ENCODE results near the gene AP2A1. TPM values are rescaled to one million over a fixed set of nuclear protein-coding genes. Genes with fewer than 3 reads are reported as not detected.

The AP2A1 gene
- total and polyA plus RNA-seq, 10 of the 15 experiments (the other 5 are each of a cell fraction or from before 2014, with no cell fraction given): 0.68 to 78.8 (median 33.8) TPM

DNA sequence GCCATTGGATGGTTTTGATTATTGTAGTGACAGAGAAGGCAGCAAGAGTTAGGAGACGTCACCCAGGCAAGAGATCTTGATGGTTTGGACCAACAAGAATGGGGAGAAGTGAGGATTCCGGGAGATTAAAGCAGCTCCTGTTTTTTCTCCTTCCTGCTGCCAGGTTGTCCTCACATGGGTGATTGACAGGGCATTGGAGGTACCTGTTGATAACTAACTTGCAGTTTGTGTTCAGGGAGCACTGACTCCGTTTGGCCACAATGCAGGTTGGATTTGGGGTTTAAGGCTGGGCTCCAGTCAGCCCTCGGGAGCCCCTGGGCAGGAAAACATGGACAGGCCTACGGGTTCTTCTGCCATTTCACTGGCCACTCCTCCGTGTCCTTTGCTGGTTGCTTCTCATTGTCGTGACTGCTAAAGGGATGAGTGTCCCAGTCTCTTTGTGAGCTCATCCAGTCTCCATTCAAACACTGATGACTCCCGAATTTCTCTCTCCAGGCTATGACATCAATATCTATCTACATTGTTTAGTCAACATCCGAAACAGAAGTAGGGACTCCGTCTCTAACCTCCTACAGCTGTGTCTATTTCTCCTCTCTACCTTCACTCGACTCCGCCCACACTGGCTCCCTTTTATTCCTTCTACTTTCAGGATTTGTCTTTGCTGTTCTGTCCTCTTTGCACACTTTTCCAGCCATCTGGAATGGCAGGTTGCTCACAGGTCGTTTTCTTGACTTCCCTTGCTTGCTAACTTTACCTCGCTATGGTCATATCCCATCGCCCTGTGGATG is 82.8 kb downstream of the AP2A1 start:
- peak; percentile 18 for FAIRE-seq

More for the DNA sequence above, 82.8 kb downstream of the AP2A1 start:
- no peak for ATAC-seq
- H3K79me2 ChIP-seq (ENCODE audit: control insufficient read depth, insufficient read depth, low read length): peaks cover 6% of the 10 kb centered on the region
- H3K4me1 ChIP-seq (ENCODE audit: control insufficient read depth, insufficient read depth, low read length): peaks cover 30% of the 10 kb centered on the region
- 0 out of 2 replicates have a peak overlapping the region, but pooled peaks have one; percentile 71 for H3K4me3 ChIP-seq
- no peaks in the 10 kb centered on the region for H4K20me1 ChIP-seq (ENCODE audit: control insufficient read depth, insufficient read depth)
- POLR2A ChIA-PET: interaction anchor here (0.7 to 2.7 kb wide), 10 partner anchors 17 to 209 kb away, joined by 3 to 25 read pairs (median 7); partner anchors contain the start of genes AKT1S1, FUZ, MED25 and RRAS
- CTCF ChIA-PET: interaction anchor here (1.1 to 2.1 kb wide), 4 partner anchors 13 to 171 kb away, joined by 3 to 6 read pairs (median 4); partner anchors contain the start of gene PNKP
- H3K9ac ChIP-seq (ENCODE audit: control insufficient read depth, insufficient read depth, low read length): no peak overlapping the region
- intact Hi-C loops (cut with micrococcal nuclease; ENCODE audit: unreplicated experiment): loop anchor here (2.0 kb wide), 2 partner anchors 27 to 37 kb away; partner anchors contain the start of genes AKT1S1, FUZ and TBC1D17
- no peak for TF ChIP-seq SP1 (IDR thresholded peaks at IDR 0.05; ENCODE audit: low read depth, low read length)
- no peak for TF ChIP-seq POLR2AphosphoS2 (IDR thresholded peaks at IDR 0.05; ENCODE audit: low read depth, low read length)
- TF ChIP-seq ZZZ3 (IDR thresholded peaks at IDR 0.05; ENCODE audit: control insufficient read depth, insufficient read length, low read depth): no peak
- TF ChIP-seq MEF2A (IDR thresholded peaks at IDR 0.05; ENCODE audit: insufficient read depth, low read depth, low read length): no peak
- no peak for TF ChIP-seq IKZF1 (conservative IDR thresholded peaks at IDR 0.05)
- TF ChIP-seq, protein P1, sequence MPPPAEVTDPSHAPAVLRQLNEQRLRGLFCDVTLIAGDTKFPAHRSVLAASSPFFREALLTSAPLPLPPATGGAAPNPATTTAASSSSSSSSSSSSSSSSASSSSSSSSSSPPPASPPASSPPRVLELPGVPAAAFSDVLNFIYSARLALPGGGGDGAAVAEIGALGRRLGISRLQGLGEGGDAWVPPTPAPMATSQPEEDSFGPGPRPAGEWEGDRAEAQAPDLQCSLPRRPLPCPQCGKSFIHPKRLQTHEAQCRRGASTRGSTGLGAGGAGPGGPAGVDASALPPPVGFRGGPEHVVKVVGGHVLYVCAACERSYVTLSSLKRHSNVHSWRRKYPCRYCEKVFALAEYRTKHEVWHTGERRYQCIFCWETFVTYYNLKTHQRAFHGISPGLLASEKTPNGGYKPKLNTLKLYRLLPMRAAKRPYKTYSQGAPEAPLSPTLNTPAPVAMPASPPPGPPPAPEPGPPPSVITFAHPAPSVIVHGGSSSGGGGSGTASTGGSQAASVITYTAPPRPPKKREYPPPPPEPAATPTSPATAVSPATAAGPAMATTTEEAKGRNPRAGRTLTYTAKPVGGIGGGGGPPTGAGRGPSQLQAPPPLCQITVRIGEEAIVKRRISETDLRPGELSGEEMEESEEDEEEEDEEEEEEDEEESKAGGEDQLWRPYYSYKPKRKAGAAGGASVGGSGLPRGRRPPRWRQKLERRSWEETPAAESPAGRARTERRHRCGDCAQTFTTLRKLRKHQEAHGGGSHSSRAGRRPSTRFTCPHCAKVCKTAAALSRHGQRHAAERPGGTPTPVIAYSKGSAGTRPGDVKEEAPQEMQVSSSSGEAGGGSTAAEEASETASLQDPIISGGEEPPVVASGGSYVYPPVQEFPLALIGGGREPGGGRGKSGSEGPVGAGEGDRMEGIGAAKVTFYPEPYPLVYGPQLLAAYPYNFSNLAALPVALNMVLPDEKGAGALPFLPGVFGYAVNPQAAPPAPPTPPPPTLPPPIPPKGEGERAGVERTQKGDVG (CRISPR knock-in tag; IDR thresholded peaks at IDR 0.05): no peak
- TF ChIP-seq CREB1 (IDR thresholded peaks at IDR 0.05; ENCODE audit: low read depth): no peak
- TF ChIP-seq KDM1A (IDR thresholded peaks at IDR 0.05; ENCODE audit: borderline replicate concordance): no peak
- no peak for TF ChIP-seq RUNX3 (IDR thresholded peaks at IDR 0.05; ENCODE audit: low read length)
- no peak for TF ChIP-seq CBX3 (IDR thresholded peaks at IDR 0.05; ENCODE audit: borderline replicate concordance, low read depth)
- no peak for TF ChIP-seq NBN (IDR thresholded peaks at IDR 0.05)
- no peak for TF ChIP-seq SIN3A (IDR thresholded peaks at IDR 0.05; ENCODE audit: low read depth, low read length)
- TF ChIP-seq GATAD2B (conservative IDR thresholded peaks at IDR 0.05; ENCODE audit: low read depth): no peak
- no peak for TF ChIP-seq HDAC6 (IDR thresholded peaks at IDR 0.05; ENCODE audit: unreplicated experiment)
- TF ChIP-seq ZSCAN29 (IDR thresholded peaks at IDR 0.05): no peak
- SMC1A ChIA-PET (ENCODE audit: uncharacterized antibody, unreplicated experiment): interaction anchor here (1.6 to 1.8 kb wide), 2 partner anchors 19 to 30 kb away, joined by 4 to 5 read pairs; no protein-coding TSS in a partner anchor
- no peaks in the 10 kb centered on the region; a peak in 1 of 4 replicates for H3K36me3 ChIP-seq (ENCODE audit: control insufficient read depth in 2 of 2, insufficient read depth in 2 of 2, low read length in 1 of 2)
- RAD21 ChIA-PET (ENCODE audit: unreplicated experiment): interaction anchor here (0.9 to 1.6 kb wide), 5 partner anchors 14 to 40 kb away, joined by 3 to 9 read pairs (median 4); partner anchors contain the start of gene PNKP
- no peak for DNase-seq (ENCODE audit: low read depth, low spot score)
- no peak overlapping the region for H3K4me2 ChIP-seq (ENCODE audit: control insufficient read depth, insufficient read depth)
- no peak overlapping the region for H3K27ac ChIP-seq (ENCODE audit: control insufficient read depth, insufficient read depth)
- peaks cover 5% of the 10 kb centered on the region; the same call in 2 of the 3 replicates for H3K9me3 ChIP-seq (replicated peaks; ENCODE audit: control insufficient read depth, insufficient read depth, low read length)
- in situ Hi-C loops (cut with MboI): no loop called here
- no peak overlapping the region for H2AFZ ChIP-seq (ENCODE audit: control insufficient read depth, low read depth, low read length)
- no TSS peak for BruUV-seq (replicated peaks)
- no peaks in the 10 kb centered on the region for H3K27me3 ChIP-seq (replicated peaks in 1 of 2; ENCODE audit: control insufficient read depth in 2 of 2, insufficient read depth in 2 of 2, low read length in 1 of 2)
- WGBS (ENCODE audit: insufficient coverage, insufficient replicate concordance, low lambda C conversion rate, missing lambda C conversion rate): 70% methylated on average over 15 of the region's 15 CpGs

Data from GM12878 (cell line).